ENCODE measurements around the gene IGFBP2. TPM values are rescaled to one million over a fixed set of nuclear protein-coding genes. Genes with fewer than 3 reads are reported as not detected.
A peak's percentile ranks its signal among the peaks of the same experiment; 100 is the strongest.

IGFBP2 gene
- polyA plus RNA-seq, 4 donors, result 9.8 to 163 (median 56.4) TPM

GRCh38 chr2:216652566-216652965 lies 19.3 kb downstream of the IGFBP2 start:
- no peaks in the 10 kb centered on the region for H3K27me3 ChIP-seq (ENCODE audit: control insufficient read depth in 3 of 3, insufficient read depth in 3 of 3, low read length in 3 of 3)
- peaks cover 0 to 48% (median 0%) of the 10 kb centered on the region in 3 donors for H3K36me3 ChIP-seq (ENCODE audit: control insufficient read depth in 3 of 3, insufficient read depth in 2 of 3, low read depth in 1 of 3, low read length in 3 of 3)
- peak; percentile 12 to 33 for DNase-seq
- peaks cover 0 to 59% (median 0%) of the 10 kb centered on the region in 3 donors for H3K4me1 ChIP-seq (ENCODE audit: control insufficient read depth in 3 of 3, insufficient read depth in 2 of 3, low read depth in 1 of 3, low read length in 2 of 3)
- 60 to 70% (median 63%) methylated on average over 4 of the region's 4 CpGs for WGBS, 3 donors
- no peak overlapping the region for H3K4me3 ChIP-seq (ENCODE audit: low read depth in 1 of 3, low read length in 3 of 3)
- H3K9me3 ChIP-seq (ENCODE audit: control insufficient read depth in 2 of 2, insufficient read depth in 1 of 2, low read depth in 1 of 2, low read length in 1 of 2), result no peaks in the 10 kb centered on the region
- peak overlapping the region in 1 of 3 donors; percentile 90 for H3K27ac ChIP-seq (ENCODE audit: low read depth in 1 of 3, low read length in 2 of 3)
- FAIRE-seq, result no peak

- DNase-seq, result peak in 1 of 2 donors; percentile 27
Observed at GRCh38 chr2:216653093-216653799, 20.0 kb downstream of the IGFBP2 start.

GRCh38 chr2:216653931-216654365 lies 20.7 kb downstream of the IGFBP2 start:
- FAIRE-seq, result no peak
- peak; percentile 31 to 86 for DNase-seq
- Histone ChIP-seq H3K27ac (ENCODE audit: low read depth in 1 of 3, low read length in 2 of 3) (peak overlapping the region in 1 of 3 donors; percentile 94), H3K36me3 (ENCODE audit: control insufficient read depth in 3 of 3, insufficient read depth in 2 of 3, low read depth in 1 of 3, low read length in 3 of 3) (peaks cover 0 to 46% (median 0%) of the 10 kb centered on the region in 3 donors), H3K4me3 (ENCODE audit: low read depth in 1 of 3, low read length in 3 of 3) (no peak overlapping the region), H3K9me3 (ENCODE audit: control insufficient read depth in 2 of 2, insufficient read depth in 1 of 2, low read depth in 1 of 2, low read length in 1 of 2) (no peaks in the 10 kb centered on the region), H3K27me3 (ENCODE audit: control insufficient read depth in 3 of 3, insufficient read depth in 3 of 3, low read length in 3 of 3) (no peaks in the 10 kb centered on the region), H3K4me1 (ENCODE audit: control insufficient read depth in 3 of 3, insufficient read depth in 2 of 3, low read depth in 1 of 3, low read length in 2 of 3) (peaks cover 0 to 66% (median 0%) of the 10 kb centered on the region in 3 donors)
- WGBS, 3 donors, result 20 to 53% (median 31%) methylated on average over 2 of the region's 2 CpGs

More at GRCh38 chr2:216653093-216653799, 20.0 kb downstream of the IGFBP2 start:
- Histone ChIP-seq H3K9me3 (ENCODE audit: control insufficient read depth in 2 of 2, insufficient read depth in 1 of 2, low read depth in 1 of 2, low read length in 1 of 2) (no peaks in the 10 kb centered on the region), H3K4me3 (ENCODE audit: low read depth in 1 of 3, low read length in 3 of 3) (no peak overlapping the region), H3K27ac (ENCODE audit: low read depth in 1 of 3, low read length in 2 of 3) (peak overlapping the region in 1 of 3 donors; percentile 90), H3K27me3 (ENCODE audit: control insufficient read depth in 3 of 3, insufficient read depth in 3 of 3, low read length in 3 of 3) (no peaks in the 10 kb centered on the region), H3K36me3 (ENCODE audit: control insufficient read depth in 3 of 3, insufficient read depth in 2 of 3, low read depth in 1 of 3, low read length in 3 of 3) (peaks cover 0 to 47% (median 0%) of the 10 kb centered on the region in 3 donors), H3K4me1 (ENCODE audit: control insufficient read depth in 3 of 3, insufficient read depth in 2 of 3, low read depth in 1 of 3, low read length in 2 of 3) (peaks cover 0 to 64% (median 0%) of the 10 kb centered on the region in 3 donors)
- no peak for FAIRE-seq
- 87 to 89% (median 88%) methylated on average over 4 of the region's 4 CpGs for WGBS, 3 donors

- peak in 1 of 2 donors; percentile 14 for DNase-seq
- H3K4me3 ChIP-seq (ENCODE audit: low read depth in 1 of 3, low read length in 3 of 3), result no peak overlapping the region
- no peaks in the 10 kb centered on the region for H3K9me3 ChIP-seq (ENCODE audit: control insufficient read depth in 2 of 2, insufficient read depth in 1 of 2, low read depth in 1 of 2, low read length in 1 of 2)
- H3K36me3 ChIP-seq (ENCODE audit: control insufficient read depth in 3 of 3, insufficient read depth in 2 of 3, low read depth in 1 of 3, low read length in 3 of 3), result peaks cover 0 to 47% (median 0%) of the 10 kb centered on the region in 3 donors
- H3K4me1 ChIP-seq (ENCODE audit: control insufficient read depth in 3 of 3, insufficient read depth in 2 of 3, low read depth in 1 of 3, low read length in 2 of 3), result peaks cover 0 to 67% (median 0%) of the 10 kb centered on the region in 3 donors
- H3K27ac ChIP-seq (ENCODE audit: low read depth in 1 of 3, low read length in 2 of 3), result peak overlapping the region in 1 of 3 donors; percentile 94
- WGBS, 3 donors, result 56 to 81% (median 80%) methylated on average over 2 of the region's 2 CpGs
- no peaks in the 10 kb centered on the region for H3K27me3 ChIP-seq (ENCODE audit: control insufficient read depth in 3 of 3, insufficient read depth in 3 of 3, low read length in 3 of 3)
- FAIRE-seq, result no peak
Observed at GRCh38 chr2:216654528-216655052, 21.4 kb downstream of the IGFBP2 start.

- 87 to 98% (median 92%) methylated on average over 16 of the region's 16 CpGs for WGBS, 3 donors
- no peak for FAIRE-seq
- Histone ChIP-seq H3K27me3 (ENCODE audit: control insufficient read depth in 3 of 3, insufficient read depth in 3 of 3, low read length in 3 of 3) (no peaks in the 10 kb centered on the region), H3K27ac (ENCODE audit: low read depth in 1 of 3, low read length in 2 of 3) (no peak overlapping the region), H3K4me3 (ENCODE audit: low read depth in 1 of 3, low read length in 3 of 3) (no peak overlapping the region), H3K9me3 (ENCODE audit: control insufficient read depth in 2 of 2, insufficient read depth in 1 of 2, low read depth in 1 of 2, low read length in 1 of 2) (no peaks in the 10 kb centered on the region), H3K36me3 (ENCODE audit: control insufficient read depth in 3 of 3, insufficient read depth in 2 of 3, low read depth in 1 of 3, low read length in 3 of 3) (peaks cover 0 to 61% (median 0%) of the 10 kb centered on the region in 3 donors), H3K4me1 (ENCODE audit: control insufficient read depth in 3 of 3, insufficient read depth in 2 of 3, low read depth in 1 of 3, low read length in 2 of 3) (peaks cover 0 to 45% (median 0%) of the 10 kb centered on the region in 3 donors)
- no peak for DNase-seq
Observed at GRCh38 chr2:216657086-216657855, 24.1 kb downstream of the IGFBP2 start.

GRCh38 chr2:216657980-216658379 lies 24.8 kb downstream of the IGFBP2 start:
- no peak for FAIRE-seq
- Histone ChIP-seq H3K4me3 (ENCODE audit: low read depth in 1 of 3, low read length in 3 of 3) (no peak overlapping the region), H3K27me3 (ENCODE audit: control insufficient read depth in 3 of 3, insufficient read depth in 3 of 3, low read length in 3 of 3) (no peaks in the 10 kb centered on the region), H3K27ac (ENCODE audit: low read depth in 1 of 3, low read length in 2 of 3) (peak overlapping the region in 1 of 3 donors; percentile 83), H3K9me3 (ENCODE audit: control insufficient read depth in 2 of 2, insufficient read depth in 1 of 2, low read depth in 1 of 2, low read length in 1 of 2) (no peaks in the 10 kb centered on the region), H3K36me3 (ENCODE audit: control insufficient read depth in 3 of 3, insufficient read depth in 2 of 3, low read depth in 1 of 3, low read length in 3 of 3) (peaks cover 0 to 66% (median 0%) of the 10 kb centered on the region in 3 donors), H3K4me1 (ENCODE audit: control insufficient read depth in 3 of 3, insufficient read depth in 2 of 3, low read depth in 1 of 3, low read length in 2 of 3) (peaks cover 0 to 38% (median 0%) of the 10 kb centered on the region in 3 donors)
- DNase-seq, result no peak
- 79 to 84% (median 80%) methylated on average over 7 of the region's 7 CpGs for WGBS, 3 donors

- 22 to 71% (median 36%) methylated on average over 6 of the region's 6 CpGs for WGBS, 3 donors
- Histone ChIP-seq H3K9me3 (ENCODE audit: control insufficient read depth in 2 of 2, insufficient read depth in 1 of 2, low read depth in 1 of 2, low read length in 1 of 2) (no peaks in the 10 kb centered on the region), H3K27ac (ENCODE audit: low read depth in 1 of 3, low read length in 2 of 3) (peak overlapping the region in 1 of 3 donors; percentile 83), H3K4me3 (ENCODE audit: low read depth in 1 of 3, low read length in 3 of 3) (no peak overlapping the region), H3K4me1 (ENCODE audit: control insufficient read depth in 3 of 3, insufficient read depth in 2 of 3, low read depth in 1 of 3, low read length in 2 of 3) (peaks cover 0 to 30% (median 0%) of the 10 kb centered on the region in 3 donors), H3K36me3 (ENCODE audit: control insufficient read depth in 3 of 3, insufficient read depth in 2 of 3, low read depth in 1 of 3, low read length in 3 of 3) (peaks cover 0 to 74% (median 0%) of the 10 kb centered on the region in 3 donors), H3K27me3 (ENCODE audit: control insufficient read depth in 3 of 3, insufficient read depth in 3 of 3, low read length in 3 of 3) (no peaks in the 10 kb centered on the region)
- peak; percentile 69 to 92 for DNase-seq
- no peak for FAIRE-seq
Observed at GRCh38 chr2:216658757-216659156, 25.5 kb downstream of the IGFBP2 start.

- FAIRE-seq, result no peak
- Histone ChIP-seq H3K27me3 (ENCODE audit: control insufficient read depth in 3 of 3, insufficient read depth in 3 of 3, low read length in 3 of 3) (no peaks in the 10 kb centered on the region), H3K9me3 (ENCODE audit: control insufficient read depth in 2 of 2, insufficient read depth in 1 of 2, low read depth in 1 of 2, low read length in 1 of 2) (no peaks in the 10 kb centered on the region), H3K36me3 (ENCODE audit: control insufficient read depth in 3 of 3, insufficient read depth in 2 of 3, low read depth in 1 of 3, low read length in 3 of 3) (peaks cover 0 to 79% (median 0%) of the 10 kb centered on the region in 3 donors), H3K4me1 (ENCODE audit: control insufficient read depth in 3 of 3, insufficient read depth in 2 of 3, low read depth in 1 of 3, low read length in 2 of 3) (peaks cover 0 to 33% (median 0%) of the 10 kb centered on the region in 3 donors), H3K4me3 (ENCODE audit: low read depth in 1 of 3, low read length in 3 of 3) (no peak overlapping the region), H3K27ac (ENCODE audit: low read depth in 1 of 3, low read length in 2 of 3) (peak overlapping the region in 1 of 3 donors; percentile 83)
- 64 to 82% (median 69%) methylated on average over 6 of the region's 6 CpGs for WGBS, 3 donors
- no peak for DNase-seq
Observed at GRCh38 chr2:216659276-216659675, 26.1 kb downstream of the IGFBP2 start.
